Muscle of arm (tissue), 12 donors: Measurements from ENCODE around the gene CDC42BPB. TPM values are rescaled to one million over a fixed set of nuclear protein-coding genes. Genes with fewer than 3 reads are reported as not detected.
A peak's percentile ranks its signal among the peaks of the same experiment; 100 is the strongest.
"Not testable (repeated sequence)": the region's sequence is repeated elsewhere in the genome, so short reads cannot be mapped to it uniquely, and the experiment has no call there.

Experiments used
- DNase-seq: peaks from one replicate; pipeline ENCODE4 v3.0.0-alpha.2; 2013
- polyA plus RNA-seq, 12 donors: library from polyadenylated mRNA; unstranded; fragments of 120-200 nt; gene quantifications; one replicate each; pipeline ENCODE4 v1.2.1, GENCODE V29; 2013; ENCODE audit not compliant: insufficient read length in 12 of 12

Gene CDC42BPB
- polyA plus RNA-seq, 12 donors = 33.9 to 62.4 (median 52.0) TPM; not detected in 1

DNA sequence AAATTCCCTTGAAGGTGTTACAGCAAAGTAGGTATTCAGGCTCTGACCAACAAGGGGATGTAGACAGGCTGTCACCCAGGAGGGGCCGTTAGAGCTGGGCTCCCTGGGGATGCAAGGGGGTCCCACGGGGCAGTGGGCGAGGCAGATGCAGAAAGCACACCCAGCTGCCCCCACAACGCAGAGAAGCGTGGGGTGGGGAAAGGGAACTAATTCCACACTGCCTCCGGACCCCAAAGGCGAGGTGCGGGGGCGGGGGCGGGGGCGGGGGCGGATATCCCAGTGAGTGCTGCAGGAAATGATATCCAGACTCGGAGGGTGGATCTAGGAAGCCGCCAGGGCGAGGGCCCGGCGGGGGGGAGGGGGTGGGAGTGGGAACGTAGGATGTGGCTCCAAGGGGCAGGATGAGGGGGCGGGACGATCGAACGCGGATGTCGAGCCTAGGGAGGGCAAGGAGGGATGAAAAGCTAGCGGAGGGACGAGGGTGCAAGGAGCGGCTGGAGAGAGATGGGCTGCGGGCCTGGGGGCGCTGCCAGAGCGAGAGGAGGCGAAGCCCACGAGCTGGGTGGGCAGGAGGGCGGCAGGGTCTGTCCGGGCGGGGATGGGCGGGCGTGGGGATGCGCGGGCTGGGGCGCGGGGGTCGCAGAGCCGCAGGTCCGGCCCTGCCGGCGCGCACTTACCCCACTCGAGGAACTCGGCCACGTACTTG lies 874 bp downstream of the CDC42BPB start:
- peak; percentile 58 for DNase-seq

DNA sequence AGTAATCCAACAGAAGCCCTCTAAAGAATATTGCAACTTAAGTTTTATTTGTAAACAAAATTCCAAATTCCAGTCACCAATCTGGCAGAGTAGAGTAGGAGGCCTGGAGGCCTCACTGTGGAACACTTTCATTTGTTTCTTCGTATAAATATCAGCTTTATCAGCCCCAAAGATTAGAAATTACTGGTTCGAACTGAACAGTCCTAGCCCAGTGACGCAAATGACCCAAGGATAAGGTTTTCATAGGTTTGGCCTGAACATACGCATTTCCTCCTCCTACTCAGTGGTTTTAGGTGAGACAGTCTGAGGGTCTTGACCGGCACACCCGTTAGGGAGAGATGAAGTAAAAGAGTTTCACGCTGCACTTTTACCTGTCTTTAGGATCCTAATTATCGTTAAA lies 1.7 kb downstream of the CDC42BPB start:
- no peak for DNase-seq

- DNase-seq = no peak
Measured at GRCh38 chr14:103052407-103052806, 4.9 kb downstream of the CDC42BPB start.

DNA sequence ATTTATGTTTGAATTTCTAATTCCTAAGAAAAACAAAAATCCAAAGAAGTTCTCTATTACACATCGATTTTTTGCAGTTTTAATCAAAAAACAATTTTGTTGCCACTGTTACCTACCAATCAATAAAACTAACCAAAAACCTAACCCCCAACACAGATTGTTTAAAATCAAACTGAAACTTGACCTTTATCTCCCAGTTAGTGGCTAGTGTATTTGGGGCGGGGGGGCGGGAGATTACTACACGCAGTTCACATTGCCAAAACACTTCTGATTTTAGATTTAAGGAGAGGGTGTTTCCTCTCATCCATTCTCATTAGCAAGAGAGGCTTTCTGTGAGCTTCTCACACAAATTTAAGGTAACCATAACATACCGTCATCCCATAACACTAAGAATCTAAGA lies 6.4 kb downstream of the CDC42BPB start:
- DNase-seq = no peak

- DNase-seq = not testable (repeated sequence)
Measured at GRCh38 chr14:103047453-103047852, 9.9 kb downstream of the CDC42BPB start.

GRCh38 chr14:103045371-103045869 lies 11.9 kb downstream of the CDC42BPB start:
- no peak for DNase-seq

GRCh38 chr14:103043257-103044015 lies 13.9 kb downstream of the CDC42BPB start:
- no peak for DNase-seq

DNA sequence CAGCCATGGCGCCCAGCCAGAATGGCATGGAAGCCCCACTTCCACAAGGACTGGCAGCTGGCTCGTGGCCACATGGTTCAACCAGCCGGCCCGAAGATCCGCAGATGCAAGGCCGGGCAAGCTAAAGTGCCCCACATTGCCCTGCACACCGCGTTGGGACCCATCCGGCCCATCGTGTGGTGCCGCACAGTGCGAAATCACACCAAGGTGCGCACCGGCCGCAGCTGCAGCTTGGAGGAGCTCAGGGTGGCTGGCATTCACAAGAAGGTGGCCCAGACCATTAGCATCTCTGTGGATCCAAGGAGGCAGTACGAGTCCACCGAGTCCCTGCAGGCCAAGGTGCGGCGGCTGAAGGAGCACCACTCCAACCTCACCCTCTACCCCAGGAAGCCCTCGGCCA lies 15.9 kb downstream of the CDC42BPB start:
- no peak for DNase-seq

DNA sequence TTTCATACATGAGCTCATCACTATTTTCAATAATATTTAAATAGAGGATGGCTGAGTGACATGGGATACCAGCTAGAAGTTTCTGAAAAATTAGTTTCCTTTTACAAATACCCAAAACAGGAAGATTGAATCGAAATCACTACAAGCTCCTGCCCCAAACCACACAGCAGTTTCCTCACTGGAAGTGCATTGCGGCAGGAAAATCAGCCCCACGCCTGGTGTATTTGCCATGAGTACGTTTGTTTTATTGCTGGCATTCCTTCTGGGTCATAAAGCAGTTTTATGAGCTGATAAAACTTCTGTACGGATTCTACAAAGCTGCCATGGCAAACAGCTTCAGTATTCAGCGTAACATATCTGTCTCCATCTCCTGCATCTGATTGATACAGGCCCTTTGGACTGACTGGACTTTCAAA lies 23.7 kb downstream of the CDC42BPB start:
- no peak for DNase-seq

- DNase-seq = no peak
Measured at GRCh38 chr14:103031956-103032355, 25.4 kb downstream of the CDC42BPB start.

GRCh38 chr14:103031566-103031911 lies 25.8 kb downstream of the CDC42BPB start:
- no peak for DNase-seq

DNA sequence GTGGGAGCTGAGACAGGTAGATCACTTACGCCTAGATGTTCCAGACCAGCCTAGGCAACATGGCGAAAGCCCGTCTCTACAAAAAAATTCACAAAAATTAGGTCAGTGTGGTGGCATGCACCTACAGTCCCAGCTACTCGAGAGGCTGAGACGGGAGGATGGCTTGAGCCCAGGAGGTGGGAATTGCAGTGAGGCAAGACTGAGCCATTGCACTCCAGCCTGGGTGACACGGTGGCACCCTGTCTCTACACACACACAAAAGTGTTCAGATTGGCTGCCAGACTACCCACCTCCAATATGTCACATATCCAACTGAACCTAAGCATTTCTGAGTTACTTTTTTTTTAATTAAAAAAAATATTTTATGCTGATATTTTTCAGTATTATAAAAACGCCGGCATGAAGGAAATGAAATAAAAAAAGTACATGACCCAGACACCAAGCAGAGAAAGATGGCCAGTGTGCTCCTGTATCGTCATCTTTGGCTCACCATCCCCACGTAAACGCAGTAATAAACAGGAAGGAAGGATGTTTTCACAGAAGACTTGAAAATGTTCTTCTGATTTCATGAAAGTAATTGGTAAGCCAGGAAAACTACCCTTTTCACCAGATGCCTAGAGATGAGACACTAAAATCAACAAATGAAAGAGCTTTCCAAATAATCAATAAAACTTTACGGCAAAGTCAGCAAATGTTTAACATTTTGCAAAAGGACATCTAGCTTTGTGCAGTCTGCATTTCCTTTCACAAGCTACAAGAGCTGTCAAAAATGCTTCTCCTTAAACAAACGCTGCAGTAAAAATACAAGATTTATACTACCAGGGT lies 26.4 kb downstream of the CDC42BPB start:
- DNase-seq = no peak

- DNase-seq = no peak
Measured at GRCh38 chr14:103029936-103030335, 27.4 kb downstream of the CDC42BPB start.

DNA sequence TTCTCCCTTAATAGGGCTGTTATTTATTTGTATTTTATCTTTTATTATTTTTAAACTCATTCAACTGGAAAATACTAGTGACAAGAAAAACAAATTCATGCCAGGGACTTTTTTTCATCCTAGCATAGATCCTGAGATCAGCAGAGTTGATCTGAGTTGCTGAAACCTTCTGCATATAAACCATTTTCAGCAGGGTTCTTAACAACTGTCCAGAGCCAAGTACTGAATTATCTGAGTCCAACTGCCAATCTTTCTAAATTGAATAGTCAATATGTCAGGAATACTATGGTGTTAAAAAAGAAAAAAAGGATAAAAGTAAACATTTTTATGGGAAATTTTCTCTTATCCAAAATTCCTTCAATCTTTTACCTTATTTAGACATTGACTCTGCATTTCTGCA lies 28.6 kb downstream of the CDC42BPB start:
- no peak for DNase-seq

- DNase-seq = no peak
Measured at GRCh38 chr14:103028161-103028767, 29.1 kb downstream of the CDC42BPB start.

DNA sequence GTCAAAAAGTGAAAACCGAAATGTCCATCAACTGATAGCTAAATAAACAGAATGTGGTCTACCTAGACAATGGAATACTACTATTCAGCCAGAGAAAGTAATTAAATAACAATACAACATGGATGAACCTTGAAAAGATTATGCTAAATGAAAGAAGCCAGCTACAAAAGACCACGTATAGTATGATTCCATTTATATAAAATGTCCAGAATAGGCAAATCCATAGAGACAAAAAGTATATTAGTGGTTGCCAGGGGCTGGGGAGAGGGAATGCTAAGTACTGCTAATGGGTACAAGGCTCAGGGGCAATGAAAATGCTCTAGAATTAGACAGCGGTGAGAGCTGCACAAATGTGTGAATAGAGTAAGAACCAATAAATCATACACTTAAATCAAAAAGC lies 29.9 kb downstream of the CDC42BPB start:
- no peak for DNase-seq

- no peak for DNase-seq
Measured at GRCh38 chr14:103026988-103027387, 30.4 kb downstream of the CDC42BPB start.

GRCh38 chr14:103026196-103026595 lies 31.2 kb downstream of the CDC42BPB start:
- not testable (repeated sequence) for DNase-seq

DNA sequence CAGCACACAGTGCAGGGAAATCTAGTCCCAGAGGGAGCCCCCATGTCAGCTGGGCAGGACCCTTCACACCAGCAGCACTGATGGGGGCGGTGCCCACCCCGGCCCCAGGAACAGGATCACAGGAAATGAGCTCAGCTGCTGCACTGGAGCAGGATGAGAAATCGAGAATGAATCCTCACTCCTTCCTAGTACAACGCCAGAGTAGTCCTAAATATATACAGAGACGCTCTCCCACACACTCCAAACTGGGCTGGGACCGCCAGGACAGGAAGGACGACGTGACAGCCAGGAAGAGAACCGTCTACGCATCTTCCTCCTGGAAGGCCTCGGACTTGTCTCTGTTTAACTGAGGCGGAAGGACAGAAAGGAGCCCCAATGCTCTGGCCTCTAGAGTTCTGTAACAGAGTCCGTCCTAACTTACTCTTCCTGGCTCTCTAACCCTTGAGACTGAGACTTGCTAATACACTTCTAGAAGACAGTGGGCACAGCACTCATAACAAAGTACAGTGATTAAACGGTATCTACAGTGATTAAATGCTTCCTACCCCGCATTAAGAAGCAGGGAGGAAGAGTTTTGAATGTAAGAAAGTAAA lies 33.4 kb downstream of the CDC42BPB start:
- peak; percentile 51 for DNase-seq

GRCh38 chr14:103022685-103023044 lies 34.7 kb downstream of the CDC42BPB start:
- no peak for DNase-seq

DNA sequence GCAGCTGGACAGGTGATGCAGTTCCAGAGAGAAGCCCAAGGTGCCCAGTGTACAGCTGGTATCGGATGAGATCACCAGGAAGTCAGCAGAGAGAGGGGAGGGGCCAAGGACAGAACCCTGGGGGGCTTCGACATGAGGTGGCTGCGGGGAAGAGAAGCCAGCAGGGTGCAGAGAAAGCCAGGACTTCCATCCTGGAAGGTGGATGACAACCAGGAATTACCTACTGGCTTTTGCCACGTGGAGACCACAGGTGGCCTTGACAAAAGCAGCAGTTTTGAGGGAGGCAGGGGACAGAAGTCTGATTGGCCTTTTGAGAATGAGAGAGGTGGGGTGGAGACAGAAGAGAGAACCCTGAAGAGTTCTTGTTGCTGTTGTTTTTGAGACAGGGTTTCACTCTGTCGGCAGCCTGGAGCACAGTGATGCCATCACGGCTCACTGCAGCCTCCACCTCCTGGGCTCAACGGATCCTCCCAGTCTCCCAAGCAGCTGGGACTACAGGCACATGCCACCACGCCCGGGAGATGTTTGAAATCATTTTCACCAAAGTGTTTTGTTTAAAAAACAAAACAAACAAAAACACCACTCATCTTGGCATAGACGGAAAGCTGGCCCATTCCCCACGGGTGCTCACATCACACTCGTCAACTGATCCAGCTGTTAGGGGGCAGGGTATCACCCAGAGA lies 35.2 kb downstream of the CDC42BPB start:
- no peak for DNase-seq
